Stimulated activated CD8-positive, alpha-beta memory T cell treated with anti-CD3 and anti-CD28 coated beads, Interleukin-7, amount 100 ng/mL, for 24 hours (primary cell): ENCODE results near the gene SMAP1.

ENCODE experiments used
- DNase-seq: peaks from one replicate; pipeline ENCODE4 v3.0.0-alpha.2; 2020; ENCODE audit warnings: low read depth

SMAP1 gene

DNA sequence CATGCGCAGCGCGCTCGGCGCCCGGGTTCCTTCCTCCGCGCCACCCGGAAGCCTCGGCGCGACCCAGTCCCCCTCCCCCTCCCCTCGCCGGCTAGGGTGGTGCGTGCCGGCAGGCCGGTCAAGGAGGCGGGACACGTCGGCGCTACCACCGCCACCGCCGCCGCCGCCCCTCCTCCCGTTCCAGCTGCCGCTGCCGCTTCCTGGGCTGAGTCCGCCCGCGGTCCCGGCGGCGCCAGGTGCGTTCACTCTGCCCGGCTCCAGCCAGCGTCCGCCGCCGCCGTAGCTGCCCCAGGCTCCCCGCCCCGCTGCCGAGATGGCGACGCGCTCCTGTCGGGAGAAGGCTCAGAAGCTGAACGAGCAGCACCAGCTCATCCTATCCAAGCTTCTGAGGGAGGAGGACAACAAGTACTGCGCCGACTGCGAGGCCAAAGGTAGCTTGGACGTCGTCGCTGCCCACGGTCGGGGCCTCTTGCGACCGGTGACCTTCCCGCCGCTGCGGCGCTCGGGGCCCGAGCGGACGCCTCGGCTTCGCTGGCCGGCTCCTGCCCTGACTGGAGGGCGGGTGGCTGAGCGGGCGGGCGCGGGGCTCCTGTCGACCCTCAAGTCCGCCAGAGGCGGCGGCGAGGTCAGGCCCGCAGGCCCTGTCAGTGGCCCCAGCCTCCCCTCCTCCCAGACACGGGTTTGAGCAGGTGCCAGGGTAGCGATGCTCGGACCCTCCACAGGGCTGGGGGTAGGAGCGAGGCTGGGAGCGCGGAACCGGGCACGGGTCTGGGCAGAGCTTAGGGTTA lies at the start of gene SMAP1:
SMAP1 (plus strand) TSS at position 173 of the 788 bp plus-strand sequence; CDS start at position 314, 141 bp downstream.
- peak; percentile 89 for DNase-seq

DNA sequence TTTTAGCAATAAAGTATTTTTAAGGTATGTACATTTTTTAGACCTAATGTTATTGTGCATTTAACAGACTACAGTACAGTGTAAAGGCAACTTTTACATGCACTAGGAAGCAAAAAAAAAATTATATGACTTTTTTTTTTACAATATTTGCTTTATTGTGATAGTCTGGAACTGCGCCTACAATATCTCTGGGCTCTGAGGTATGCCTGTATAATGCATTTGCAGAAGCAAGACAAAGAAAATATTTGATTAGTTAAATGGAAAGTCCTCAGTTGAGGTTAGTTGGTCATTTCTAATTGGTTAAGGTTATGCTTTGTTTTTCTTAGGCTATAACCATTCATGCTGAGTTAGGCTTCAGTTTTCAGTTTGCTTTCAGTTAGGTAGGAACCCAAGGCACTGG lies 46.9 kb upstream of the SMAP1 start:
- DNase-seq: no peak

DNA sequence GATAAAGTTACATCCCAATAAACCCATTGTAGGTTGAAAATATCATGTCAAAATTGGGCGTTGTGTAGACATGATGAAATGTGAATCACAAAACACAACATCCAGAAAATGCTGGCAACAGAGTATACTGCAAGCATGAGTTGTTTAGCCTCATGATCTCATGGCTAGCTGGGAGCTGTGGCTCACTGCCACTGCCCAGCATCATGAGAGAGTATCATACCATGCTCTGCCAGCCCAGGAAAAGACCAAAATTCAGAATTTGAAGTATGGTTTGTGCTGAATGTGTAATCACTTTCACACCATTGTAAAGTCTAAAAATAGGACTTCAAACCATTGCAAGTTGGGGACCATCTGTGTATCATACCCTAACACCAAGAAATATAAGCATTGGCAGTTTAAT lies 45.2 kb upstream of the SMAP1 start:
- no peak for DNase-seq

DNA sequence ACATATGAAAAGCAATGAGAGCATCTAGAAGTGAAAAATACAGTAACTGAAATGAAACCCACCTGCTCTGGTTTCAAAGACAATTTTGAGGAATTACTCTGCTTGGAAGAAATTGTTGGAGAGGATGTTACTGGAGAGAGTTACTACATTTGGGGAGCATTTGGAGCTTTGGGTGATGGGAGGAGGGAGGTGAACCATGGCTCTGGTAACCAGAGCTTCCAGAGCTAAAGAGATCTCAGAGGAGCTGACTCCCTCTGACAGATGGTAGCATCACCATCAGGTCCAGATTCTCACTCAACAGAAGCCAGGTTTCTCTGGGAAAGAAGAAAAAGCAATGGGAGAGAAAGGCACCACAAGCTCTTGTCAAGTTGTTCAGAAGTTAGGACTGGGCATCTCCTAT lies 42.2 kb upstream of the SMAP1 start:
- DNase-seq: no peak

DNA sequence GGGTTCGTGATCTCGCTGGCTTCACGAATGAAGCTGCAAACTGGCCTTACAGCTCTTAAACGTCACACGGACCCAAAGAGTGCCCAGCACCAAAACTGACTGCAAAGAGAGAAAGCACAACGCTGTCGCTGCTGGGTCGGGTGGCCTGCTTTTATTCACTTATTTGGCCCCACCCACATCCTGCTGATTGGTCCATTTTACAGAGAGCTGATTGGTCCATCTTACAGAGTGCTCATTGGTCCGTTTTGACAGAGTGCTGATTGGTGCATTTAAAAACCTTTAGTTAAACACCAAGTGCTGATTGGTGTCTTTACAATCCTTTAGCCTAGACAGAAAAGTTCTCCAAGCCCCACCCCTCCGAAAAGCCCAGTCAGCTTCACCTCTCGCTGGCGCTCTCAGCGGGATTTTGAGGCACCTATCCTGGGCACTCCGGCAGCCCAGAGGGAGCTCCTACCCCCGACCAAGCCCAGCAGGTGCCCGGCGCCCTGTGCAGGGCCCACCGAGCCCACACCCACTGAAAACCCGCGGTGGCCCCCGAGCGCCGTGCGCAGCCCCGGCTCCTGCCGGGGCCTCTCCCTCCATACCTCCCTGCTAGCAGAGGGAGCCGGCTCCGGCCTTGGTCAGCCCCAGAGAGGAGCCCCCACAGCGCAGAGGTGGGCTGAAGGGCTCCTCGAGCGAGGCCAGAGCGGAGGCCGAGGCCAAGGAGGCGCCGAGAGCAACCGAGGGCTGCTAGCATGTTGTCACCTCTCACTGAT lies 40.0 kb upstream of the SMAP1 start:
- no peak for DNase-seq

DNA sequence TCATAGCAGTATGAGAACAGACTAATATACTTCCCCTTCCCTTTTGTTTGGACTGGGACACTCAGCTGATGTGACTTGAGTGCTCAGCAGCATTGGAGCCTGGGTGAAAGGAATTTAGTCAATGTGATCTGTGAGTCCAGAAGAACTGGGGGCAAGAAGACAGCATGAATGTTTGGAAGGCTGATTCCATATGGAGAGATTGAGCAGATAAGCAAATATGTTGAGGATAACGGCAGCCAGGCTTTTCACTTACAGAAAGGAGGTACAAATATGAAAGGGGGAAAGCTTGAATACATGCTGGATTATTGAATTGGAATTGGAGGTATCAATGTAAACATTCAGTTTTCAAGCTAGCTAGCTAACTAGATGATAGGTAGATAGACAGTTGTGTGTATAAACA lies 37.8 kb upstream of the SMAP1 start:
- DNase-seq: no peak

DNA sequence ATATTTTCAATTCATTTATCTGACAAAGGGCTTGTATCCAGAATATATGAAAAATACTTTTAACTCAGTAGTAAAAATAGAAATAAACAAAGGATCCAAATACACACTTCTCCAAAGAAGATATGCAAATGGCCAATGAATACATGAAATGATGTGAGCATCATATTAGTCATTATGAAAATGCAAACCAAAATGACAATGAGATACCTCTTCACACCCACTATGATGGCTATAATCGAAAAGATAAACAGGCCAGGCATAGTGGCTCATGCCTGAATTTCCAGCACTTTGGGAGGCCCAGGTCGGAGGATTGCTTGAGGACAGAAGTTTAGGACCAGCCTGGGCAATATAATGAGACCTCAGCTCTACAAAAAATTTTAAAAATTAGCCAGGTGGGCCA lies 33.8 kb upstream of the SMAP1 start:
- no peak for DNase-seq

DNA sequence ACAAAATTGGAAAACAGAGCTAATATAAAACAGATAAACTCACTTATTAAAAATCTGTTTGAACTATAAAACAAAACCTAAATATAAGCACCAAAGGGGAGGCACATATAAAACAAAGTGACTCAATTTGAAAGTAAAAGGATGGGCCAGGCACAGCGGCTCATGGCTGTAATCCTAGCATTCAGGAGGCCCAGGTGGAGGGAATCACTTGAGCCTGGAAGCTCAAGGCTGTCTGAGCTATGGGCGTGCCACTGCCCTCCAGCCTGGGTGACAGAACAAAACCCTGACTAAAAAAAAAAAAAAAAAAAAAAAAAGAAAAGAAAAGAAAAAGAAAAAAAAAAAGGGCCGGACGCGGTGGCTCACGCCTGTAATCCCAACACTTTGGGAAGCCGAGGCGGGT lies 31.1 kb upstream of the SMAP1 start:
- no peak for DNase-seq

DNA sequence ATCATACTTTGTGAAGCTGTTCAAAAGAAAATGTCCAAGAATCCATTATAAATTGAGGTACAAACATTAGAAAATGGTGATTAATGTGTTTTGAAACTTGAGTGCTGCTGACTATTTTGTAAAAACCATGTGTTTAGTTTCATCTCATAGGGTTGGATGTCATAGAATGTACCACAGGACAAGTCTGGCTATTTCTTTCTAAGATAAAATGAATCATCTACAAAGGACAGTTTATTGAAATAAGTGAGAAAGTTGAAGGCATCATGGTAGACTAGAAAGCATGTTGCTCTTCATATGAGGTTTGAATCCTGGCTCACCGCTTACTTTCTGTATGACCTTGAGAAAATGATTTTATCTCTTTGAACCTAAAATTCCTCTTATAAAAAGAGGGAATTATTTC lies 29.2 kb upstream of the SMAP1 start:
- no peak for DNase-seq

DNA sequence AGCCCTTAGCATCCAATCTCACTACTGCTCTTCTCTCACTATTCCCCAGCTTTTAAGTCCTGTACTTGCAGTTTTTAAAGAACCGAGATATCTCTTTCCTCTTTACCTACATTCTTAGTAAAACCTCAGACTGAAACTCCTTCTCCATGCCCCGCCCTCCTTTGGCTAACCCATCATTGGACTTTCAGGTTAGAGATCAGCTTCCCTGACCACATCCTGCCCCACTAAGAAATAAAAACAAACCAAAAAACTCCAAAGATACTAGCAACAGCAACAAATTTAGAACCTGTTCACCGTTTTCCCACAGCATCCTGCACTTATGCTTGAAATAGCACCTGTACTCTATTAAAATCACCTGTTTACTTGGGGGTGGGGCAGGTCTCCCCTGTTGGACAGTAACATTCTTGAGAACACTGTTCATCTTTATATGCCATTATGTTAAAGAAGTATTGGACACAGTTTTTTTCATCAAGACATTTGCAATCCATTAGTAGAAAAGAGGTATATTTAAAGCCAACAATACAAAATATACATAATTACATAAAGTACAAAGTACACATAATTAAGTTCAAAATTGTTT lies 16.3 kb upstream of the SMAP1 start:
- DNase-seq: peak; percentile 5

DNA sequence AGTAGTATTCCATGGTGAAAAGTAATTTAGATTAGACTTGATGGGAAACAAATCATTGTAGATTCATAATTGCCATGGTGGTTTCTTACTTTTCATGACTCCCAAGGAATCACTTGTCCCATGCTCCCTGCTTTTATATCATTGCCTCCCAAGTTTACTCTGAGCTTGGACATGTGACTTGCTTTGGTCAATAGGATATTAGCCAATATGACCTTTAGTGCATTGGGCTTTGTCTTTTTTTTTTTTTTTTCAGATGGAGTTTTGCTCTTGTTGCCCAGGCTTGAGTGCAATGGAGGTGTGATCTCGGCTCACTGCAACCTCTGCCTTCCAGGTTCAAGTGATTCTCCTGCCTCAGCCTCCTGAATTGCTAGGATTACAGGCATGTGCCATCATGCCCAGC lies 15.5 kb upstream of the SMAP1 start:
- DNase-seq: no peak

DNA sequence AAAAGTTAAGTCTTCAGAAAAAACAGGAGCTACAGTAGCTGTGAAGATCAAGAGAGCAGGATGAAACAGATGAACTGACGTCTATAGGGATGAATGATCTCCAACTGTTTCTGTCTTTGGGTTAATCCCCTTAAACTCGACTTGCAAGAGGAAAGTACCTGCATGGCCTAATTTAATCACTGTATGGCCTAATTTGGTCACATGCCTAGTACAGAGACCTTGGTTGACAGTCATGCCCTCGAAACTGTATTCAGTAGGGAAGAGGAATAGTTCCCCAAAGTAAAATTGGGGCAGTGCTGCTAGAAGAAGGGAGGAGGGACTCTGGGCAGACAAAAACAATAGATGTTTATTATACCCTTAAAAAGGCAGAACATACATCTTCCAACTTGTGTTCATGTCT lies 10.0 kb upstream of the SMAP1 start:
- DNase-seq: no peak

DNA sequence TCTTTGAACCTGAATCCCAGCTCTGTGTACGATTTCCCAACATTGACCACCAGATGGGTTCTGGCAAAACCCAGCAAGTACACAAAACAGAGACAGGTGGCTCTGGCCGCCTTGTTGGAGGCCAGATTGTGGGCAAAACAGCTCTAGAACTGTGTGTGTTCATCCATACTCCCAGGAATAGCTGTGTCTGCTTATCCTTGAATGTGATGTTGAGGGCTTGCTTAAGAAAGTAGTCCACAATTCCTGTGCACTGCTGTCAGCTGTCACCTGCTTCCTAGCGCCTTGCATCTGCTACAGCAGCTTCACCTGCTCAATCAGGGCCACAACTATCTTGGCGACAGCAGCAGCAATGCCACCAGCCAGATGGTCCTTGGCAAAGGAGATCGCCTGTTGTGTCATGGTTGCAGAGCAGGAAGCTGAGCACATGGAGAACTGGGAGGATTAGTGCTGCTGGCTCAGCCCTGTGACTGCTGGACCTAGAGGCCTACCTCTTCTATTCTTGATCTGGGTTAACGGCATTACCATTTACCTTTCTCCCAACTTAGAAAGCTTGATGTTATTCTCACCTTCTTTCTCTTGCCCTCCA lies 3.7 kb upstream of the SMAP1 start:
- no peak for DNase-seq

DNA sequence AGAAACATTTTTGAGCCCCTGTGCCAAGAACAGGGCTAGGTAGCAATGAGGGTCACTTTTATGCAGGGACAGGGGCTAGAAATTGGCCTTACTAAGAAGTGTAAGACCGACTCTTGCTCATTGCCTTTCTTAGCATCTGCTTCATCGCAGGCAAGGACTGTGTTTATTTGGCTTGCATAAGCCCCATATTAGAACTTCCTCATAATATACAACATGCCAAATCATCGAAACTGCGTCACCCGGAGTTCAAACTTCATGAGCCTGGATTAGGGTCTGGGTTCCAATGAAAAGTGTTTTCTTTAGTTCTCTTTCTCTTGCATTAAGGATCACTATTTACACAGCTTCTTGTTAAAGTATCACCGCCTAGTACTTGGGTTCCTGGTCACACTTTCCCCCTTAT lies 977 bp upstream of the SMAP1 start:
- no peak for DNase-seq

DNA sequence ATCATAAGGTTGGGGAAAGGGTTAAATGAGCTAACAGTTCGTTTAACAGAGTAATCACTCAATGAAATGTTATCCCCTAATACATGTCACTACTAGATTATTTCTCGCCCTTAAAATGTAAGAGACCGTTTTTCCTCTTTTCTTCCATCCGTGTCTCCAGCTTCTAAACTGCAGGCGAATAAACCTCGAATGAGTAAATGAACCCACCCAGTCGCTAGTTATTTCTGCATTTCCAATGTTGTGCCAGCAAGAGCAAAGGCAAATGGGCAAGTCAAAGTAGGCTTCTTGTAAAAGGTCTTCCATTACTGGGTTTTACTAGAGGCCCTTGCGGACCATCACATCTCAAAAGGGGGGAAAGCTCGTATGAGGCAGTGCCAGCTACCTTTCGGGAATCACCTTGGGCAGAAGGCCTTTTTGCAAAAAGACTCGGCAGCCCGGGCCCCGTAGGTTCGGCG lies 400 bp upstream of the SMAP1 start:
- no peak for DNase-seq

DNA sequence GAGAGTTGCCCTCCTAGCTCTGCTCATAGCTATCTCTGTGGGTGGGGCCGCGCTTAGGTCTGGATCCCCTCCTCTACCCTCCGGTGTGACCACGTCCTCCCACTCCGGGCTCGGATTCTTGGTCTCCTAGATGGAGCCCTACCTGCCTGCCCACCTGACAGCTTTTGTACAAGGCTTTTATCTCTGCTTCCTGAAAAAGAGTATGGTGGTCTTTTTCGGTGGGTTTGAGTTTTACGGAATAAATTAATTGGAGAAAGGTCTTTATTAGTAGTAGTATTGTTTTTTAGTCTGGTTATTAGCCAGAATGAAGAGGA lies 773 bp downstream of the SMAP1 start:
- DNase-seq: no peak

DNA sequence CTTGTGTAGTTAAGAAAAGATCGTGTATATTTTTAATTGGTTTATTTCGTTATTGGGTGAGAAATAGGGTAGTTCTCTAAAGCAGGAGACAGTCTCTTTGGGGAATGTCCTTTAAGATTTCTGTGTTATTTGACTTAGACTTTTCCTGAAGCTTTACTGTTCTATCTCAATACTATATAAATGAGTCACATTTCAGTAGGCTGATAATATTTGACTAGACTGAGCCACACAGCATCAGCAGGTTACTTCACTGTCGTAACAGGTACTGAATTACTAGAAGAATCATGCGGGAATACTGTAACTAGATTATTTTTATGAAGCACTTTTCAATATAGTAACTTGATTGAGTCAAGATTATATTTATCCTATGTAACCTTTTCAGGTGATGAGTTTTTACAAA lies 1.4 kb downstream of the SMAP1 start:
- DNase-seq: no peak

DNA sequence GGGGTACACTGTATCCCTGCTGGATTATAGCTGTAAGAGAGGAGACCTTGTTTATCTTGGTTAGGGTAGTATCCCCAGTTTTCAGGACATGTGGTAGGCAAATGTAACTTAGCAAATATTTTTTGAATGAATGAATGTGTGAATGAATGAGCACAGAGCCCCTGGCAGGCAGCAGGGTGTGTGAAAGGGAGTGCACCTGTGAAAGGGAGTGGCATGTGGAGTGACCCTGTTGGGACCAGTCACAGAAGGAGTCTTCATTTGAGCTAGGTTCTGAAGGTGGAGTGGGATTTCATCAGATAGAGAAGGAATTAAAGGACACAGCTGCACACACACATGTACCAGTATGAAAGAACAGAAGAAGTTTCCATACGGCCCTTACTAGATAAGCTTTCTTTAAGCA lies 4.9 kb downstream of the SMAP1 start:
- no peak for DNase-seq

DNA sequence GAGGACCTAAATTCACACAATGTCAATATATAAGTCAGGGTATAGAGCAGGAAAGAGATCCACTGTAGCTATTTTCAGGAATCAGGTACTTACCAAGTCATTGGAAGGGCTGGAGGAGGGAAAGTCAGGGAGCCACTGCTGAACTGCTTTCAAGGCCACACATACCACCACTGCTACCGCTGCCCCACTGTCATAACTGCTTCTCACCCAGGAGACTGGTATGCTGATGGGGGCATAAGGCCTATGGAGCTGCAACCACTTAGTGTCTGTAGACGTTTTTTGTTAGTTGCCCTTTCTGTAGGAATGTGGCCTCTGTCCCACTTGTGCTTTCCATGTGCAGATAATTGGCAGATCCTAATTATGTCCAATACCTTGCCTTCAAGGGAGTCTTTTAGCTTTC lies 5.4 kb downstream of the SMAP1 start:
- DNase-seq: no peak

DNA sequence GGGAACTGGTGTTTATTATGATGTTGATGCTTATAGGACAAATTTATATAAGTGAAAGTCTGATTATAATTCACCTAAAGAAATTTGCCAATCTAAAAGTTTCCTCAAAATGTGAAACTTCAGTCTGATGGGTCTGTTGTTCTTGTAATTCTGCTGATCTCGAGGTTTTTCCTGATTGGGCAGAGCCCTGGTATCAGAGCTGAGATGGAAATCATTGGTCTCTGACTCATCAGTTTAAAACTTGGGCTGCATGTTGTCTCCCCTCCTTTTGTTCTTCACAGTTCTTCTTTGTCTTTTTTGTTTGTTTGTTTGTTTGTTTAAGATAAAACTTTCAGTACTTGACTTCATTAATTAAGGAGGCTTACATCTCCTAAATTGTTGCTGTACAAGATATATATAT lies 5.9 kb downstream of the SMAP1 start:
- DNase-seq: no peak

DNA sequence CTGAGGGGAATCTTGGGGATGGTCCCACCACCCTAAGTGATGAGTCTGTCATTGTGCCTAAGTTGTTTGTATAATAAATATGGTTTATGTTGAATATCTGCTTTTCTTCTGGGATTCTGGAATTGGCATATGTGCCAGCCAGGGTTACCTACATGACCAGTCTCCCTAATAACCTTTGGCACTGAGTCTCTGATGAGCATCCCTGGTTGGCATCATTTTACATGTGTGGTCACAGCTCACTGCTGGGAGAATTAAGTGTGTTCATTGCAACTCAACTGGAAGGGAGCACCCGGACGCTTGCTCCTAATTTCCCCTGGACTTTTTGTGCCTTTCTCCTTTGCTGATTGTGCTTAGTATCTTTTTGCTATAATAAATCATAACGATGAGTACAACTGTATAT lies 8.1 kb downstream of the SMAP1 start:
- no peak for DNase-seq

DNA sequence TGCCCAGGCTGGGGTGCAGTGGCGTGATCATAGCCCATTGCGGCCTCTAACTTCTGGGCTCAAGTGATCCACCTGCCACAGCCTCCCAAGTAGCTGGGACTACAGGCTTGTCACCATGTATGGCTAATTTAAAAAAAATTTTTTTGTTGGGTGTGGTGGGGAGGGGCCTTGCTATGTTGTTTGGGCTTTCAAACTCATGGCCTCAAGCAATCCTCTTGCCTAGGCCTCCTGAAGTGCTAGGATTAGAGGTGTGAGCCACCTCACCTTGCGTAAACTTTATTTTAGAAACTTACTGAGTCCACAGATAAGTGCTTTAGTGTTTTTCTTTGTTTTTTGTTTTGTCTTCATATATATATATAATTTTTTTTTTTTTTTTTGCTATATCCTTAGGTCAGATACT lies 9.1 kb downstream of the SMAP1 start:
- no peak for DNase-seq

DNA sequence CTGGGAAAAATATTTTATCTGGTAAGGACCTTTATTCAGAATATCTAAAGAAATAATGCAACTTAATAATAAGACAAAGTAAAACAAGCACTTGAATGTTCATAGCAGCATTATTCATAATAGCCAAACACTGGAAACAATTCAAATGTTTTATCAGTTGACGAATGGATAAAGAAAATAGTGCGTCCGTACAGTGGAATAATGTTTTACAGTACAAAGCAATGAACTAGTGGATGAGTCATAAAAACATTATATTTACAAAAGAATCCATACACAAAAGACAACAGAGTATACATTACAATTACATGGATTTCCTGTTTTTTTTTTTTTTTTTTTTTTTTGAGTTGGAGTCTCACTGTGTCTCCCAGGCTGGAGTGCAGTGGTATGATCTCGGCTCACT lies 12.7 kb downstream of the SMAP1 start:
- DNase-seq: no peak
